ENCODE data around the gene FTO. TPM values are rescaled to one million over a fixed set of nuclear protein-coding genes. Genes with fewer than 3 reads are reported as not detected.

Gene FTO
- total and polyA plus RNA-seq, 2 of the 13 experiments (the other 11 are each of a cell fraction or from before 2014, with no cell fraction given): 41.6 to 55.8 TPM

- no peak for TF ChIP-seq SIN3A (IDR thresholded peaks at IDR 0.05; ENCODE audit: borderline replicate concordance, low read depth, low read length)
- peak; percentile 73 for TF ChIP-seq ZNF644 (CRISPR knock-in tag; IDR thresholded peaks at IDR 0.05; ENCODE audit: low read depth)
- no peak for TF ChIP-seq ISX (CRISPR knock-in tag; conservative IDR thresholded peaks at IDR 0.05)
- peak; percentile 84 for TF ChIP-seq HNF4G (IDR thresholded peaks at IDR 0.05; ENCODE audit: borderline replicate concordance, low read depth, low read length)
- peak; percentile 66; the same call in 1 of the 2 replicates for TF ChIP-seq HNF4G (CRISPR knock-in tag; IDR thresholded peaks at IDR 0.05; ENCODE audit: borderline replicate concordance, low read depth)
- no peak for TF ChIP-seq ZNF777 (CRISPR knock-in tag; IDR thresholded peaks at IDR 0.05)
- no peak for TF ChIP-seq FOXA1 (IDR thresholded peaks at IDR 0.05)
- peak; percentile 97 for TF ChIP-seq FOXA1 (CRISPR knock-in tag; IDR thresholded peaks at IDR 0.05)
- peak; percentile 77; the same call in 1 of the 2 replicates for TF ChIP-seq SIX4 (CRISPR knock-in tag; IDR thresholded peaks at IDR 0.05)
- no peak; the same call in 1 of the 2 replicates for TF ChIP-seq SNAPC2 (CRISPR knock-in tag; IDR thresholded peaks at IDR 0.05)
- peak; percentile 55; the same call in 1 of the 2 replicates for TF ChIP-seq MXD4 (CRISPR knock-in tag; IDR thresholded peaks at IDR 0.05)
- no peak for TF ChIP-seq NR0B2 (CRISPR knock-in tag; IDR thresholded peaks at IDR 0.05)
- 0 out of 2 replicates have a peak, but pooled peaks have one; percentile 66 for TF ChIP-seq MLLT10 (CRISPR knock-in tag; IDR thresholded peaks at IDR 0.05)
- no peak for TF ChIP-seq ATF6 (CRISPR knock-in tag; conservative IDR thresholded peaks at IDR 0.05)
- TF ChIP-seq ZNF335 (CRISPR knock-in tag; IDR thresholded peaks at IDR 0.05): no peak; the same call in 1 of the 2 replicates
- TF ChIP-seq WIZ (CRISPR knock-in tag; IDR thresholded peaks at IDR 0.05): no peak
- TF ChIP-seq, protein P1, sequence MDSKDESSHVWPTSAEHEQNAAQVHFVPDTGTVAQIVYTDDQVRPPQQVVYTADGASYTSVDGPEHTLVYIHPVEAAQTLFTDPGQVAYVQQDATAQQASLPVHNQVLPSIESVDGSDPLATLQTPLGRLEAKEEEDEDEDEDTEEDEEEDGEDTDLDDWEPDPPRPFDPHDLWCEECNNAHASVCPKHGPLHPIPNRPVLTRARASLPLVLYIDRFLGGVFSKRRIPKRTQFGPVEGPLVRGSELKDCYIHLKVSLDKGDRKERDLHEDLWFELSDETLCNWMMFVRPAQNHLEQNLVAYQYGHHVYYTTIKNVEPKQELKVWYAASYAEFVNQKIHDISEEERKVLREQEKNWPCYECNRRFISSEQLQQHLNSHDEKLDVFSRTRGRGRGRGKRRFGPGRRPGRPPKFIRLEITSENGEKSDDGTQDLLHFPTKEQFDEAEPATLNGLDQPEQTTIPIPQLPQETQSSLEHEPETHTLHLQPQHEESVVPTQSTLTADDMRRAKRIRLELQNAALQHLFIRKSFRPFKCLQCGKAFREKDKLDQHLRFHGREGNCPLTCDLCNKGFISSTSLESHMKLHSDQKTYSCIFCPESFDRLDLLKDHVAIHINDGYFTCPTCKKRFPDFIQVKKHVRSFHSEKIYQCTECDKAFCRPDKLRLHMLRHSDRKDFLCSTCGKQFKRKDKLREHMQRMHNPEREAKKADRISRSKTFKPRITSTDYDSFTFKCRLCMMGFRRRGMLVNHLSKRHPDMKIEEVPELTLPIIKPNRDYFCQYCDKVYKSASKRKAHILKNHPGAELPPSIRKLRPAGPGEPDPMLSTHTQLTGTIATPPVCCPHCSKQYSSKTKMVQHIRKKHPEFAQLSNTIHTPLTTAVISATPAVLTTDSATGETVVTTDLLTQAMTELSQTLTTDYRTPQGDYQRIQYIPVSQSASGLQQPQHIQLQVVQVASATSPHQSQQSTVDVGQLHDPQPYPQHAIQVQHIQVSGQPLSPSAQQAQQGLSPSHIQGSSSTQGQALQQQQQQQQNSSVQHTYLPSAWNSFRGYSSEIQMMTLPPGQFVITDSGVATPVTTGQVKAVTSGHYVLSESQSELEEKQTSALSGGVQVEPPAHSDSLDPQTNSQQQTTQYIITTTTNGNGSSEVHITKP (CRISPR knock-in tag; IDR thresholded peaks at IDR 0.05; ENCODE audit: low read depth): no peak; the same call in 1 of the 2 replicates
- TF ChIP-seq ZNF44 (CRISPR knock-in tag; IDR thresholded peaks at IDR 0.05): no peak
- no peak for TF ChIP-seq ZNF432 (CRISPR knock-in tag; IDR thresholded peaks at IDR 0.05; ENCODE audit: borderline replicate concordance)
- TF ChIP-seq ZNF747 (CRISPR knock-in tag; IDR thresholded peaks at IDR 0.05; ENCODE audit: borderline replicate concordance): peak; percentile 94
- TF ChIP-seq FOXO1 (CRISPR knock-in tag; IDR thresholded peaks at IDR 0.05): peak; percentile 98
- no peak for TF ChIP-seq REL (CRISPR knock-in tag; conservative IDR thresholded peaks at IDR 0.05)
- TF ChIP-seq MYPOP (CRISPR knock-in tag; IDR thresholded peaks at IDR 0.05): peak; percentile 88
- peak; percentile 59; the same call in 1 of the 2 replicates for TF ChIP-seq KMT2A (CRISPR knock-in tag; IDR thresholded peaks at IDR 0.05)
- TF ChIP-seq ZNF616 (CRISPR knock-in tag; IDR thresholded peaks at IDR 0.05; ENCODE audit: low read depth): no peak
Observed at GRCh38 chr16:54176376-54176901, 472.5 kb downstream of the FTO start (continued).
